ENCODE data around the gene ITIH6. TPM values are rescaled to one million over a fixed set of nuclear protein-coding genes. Genes with fewer than 3 reads are reported as not detected.

Gene ITIH6
- polyA plus RNA-seq, 1 donor: 0.04 TPM

DNA sequence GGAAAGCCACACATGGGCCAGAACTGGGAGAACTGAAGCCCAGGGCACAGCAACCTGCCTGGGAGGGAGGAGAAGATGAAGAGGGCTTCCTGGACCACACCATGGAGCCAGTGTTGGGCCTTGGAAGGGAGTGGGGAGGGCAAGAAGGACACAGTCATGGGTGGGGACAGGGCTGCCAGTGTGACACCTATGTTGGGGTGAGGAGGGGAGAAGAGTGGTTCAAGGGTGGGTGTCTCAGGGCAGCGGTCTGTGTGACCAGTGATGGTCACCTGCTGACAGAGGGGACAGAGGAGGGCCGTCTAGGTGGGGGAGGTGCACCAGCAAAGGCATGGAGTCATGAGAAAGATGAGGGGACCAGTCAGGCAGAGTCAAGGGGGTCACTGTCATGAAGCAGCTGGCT, 23.3 kb upstream of the ITIH6 start:
- Histone ChIP-seq H3K4me1 (ENCODE audit: control insufficient read depth, insufficient read depth, low read length) (no peaks in the 10 kb centered on the region), H3K27me3 (ENCODE audit: control insufficient read depth, insufficient read depth, low read length) (no peaks in the 10 kb centered on the region), H3K36me3 (ENCODE audit: control insufficient read depth, insufficient read depth, low read length) (peaks cover 3% of the 10 kb centered on the region), H3K9me3 (ENCODE audit: control insufficient read depth, low read depth, low read length) (no peaks in the 10 kb centered on the region), H3K4me3 (ENCODE audit: low read length) (no peak overlapping the region), H3K27ac (ENCODE audit: low read length) (no peak overlapping the region)
- WGBS (ENCODE audit: insufficient coverage, low lambda C conversion rate): no CpG with 5 or more reads among the region's 2 CpGs
- DNase-seq: no peak

DNA sequence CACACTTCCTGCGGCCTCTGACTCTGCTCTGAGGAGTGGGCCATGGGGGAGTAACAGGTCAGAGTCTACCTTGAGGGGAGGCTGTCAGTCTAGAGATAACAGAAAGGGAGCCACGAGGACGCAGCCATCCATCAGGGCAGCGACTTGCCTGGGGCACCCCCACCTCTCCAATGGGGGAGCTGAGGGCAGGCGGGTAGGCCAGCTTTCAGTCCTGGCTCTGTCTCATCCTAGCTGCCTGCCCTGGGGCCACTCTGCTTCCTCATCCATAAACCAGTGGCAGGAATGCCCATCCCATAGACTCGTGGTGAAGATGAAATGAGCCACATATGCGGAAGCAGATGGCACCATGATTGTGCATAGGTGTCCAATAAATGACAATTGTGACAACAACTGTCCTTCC, 22.7 kb upstream of the ITIH6 start:
- no CpG with 5 or more reads among the region's 7 CpGs for WGBS (ENCODE audit: insufficient coverage, low lambda C conversion rate)
- no peak overlapping the region for H3K4me3 ChIP-seq (ENCODE audit: low read length)
- no peak overlapping the region for H3K27ac ChIP-seq (ENCODE audit: low read length)
- H3K36me3 ChIP-seq (ENCODE audit: control insufficient read depth, insufficient read depth, low read length): peaks cover 9% of the 10 kb centered on the region
- no peaks in the 10 kb centered on the region for H3K4me1 ChIP-seq (ENCODE audit: control insufficient read depth, insufficient read depth, low read length)
- DNase-seq: no peak
- H3K9me3 ChIP-seq (ENCODE audit: control insufficient read depth, low read depth, low read length): no peaks in the 10 kb centered on the region
- H3K27me3 ChIP-seq (ENCODE audit: control insufficient read depth, insufficient read depth, low read length): no peaks in the 10 kb centered on the region

DNA sequence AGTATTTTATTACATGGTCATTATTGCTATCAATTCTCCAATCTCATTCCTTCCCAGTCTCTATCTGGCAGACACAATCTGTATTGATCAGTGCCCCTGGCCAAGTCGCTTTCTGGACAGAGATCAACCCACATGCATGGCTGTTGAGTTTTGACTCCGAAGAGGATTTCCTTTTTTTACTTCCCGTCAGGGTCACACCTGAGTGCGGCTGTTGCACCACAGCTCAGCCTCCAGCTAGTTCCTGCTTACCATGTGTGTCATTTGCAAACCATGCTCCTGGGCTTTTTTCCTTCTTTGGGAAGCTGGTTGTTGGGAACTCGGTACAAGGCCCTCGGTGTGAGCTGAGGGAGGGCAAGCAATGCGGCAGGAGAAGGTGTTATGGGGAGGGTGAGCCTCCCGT, 21.1 kb upstream of the ITIH6 start:
- Histone ChIP-seq H3K9me3 (ENCODE audit: control insufficient read depth, low read depth, low read length) (no peaks in the 10 kb centered on the region), H3K36me3 (ENCODE audit: control insufficient read depth, insufficient read depth, low read length) (peaks cover 23% of the 10 kb centered on the region), H3K4me1 (ENCODE audit: control insufficient read depth, insufficient read depth, low read length) (no peaks in the 10 kb centered on the region), H3K27me3 (ENCODE audit: control insufficient read depth, insufficient read depth, low read length) (no peaks in the 10 kb centered on the region), H3K27ac (ENCODE audit: low read length) (no peak overlapping the region), H3K4me3 (ENCODE audit: low read length) (no peak overlapping the region)
- no CpG with 5 or more reads among the region's 8 CpGs for WGBS (ENCODE audit: insufficient coverage, low lambda C conversion rate)
- no peak for DNase-seq

DNA sequence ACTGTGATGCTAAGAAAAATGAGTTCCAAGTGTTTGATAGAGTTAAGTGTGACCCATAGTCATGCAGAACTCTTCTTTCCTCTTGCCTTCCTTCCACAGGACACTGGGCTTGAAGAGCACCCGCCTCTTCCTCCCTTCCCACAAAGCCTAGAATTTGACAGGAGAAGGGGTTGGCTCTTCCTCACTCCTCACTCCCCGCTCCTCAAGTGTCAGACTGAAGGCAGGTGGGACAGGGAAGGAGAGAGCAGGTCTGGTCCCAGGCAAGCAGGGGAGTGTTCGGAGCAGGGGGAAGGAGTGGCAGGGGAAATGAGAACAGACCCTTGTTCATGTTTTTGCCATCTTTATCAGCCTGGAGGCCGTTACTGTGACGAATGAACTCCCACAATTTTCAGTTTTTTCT, 20.2 kb upstream of the ITIH6 start:
- H3K27ac ChIP-seq (ENCODE audit: low read length): no peak overlapping the region
- no peaks in the 10 kb centered on the region for H3K4me1 ChIP-seq (ENCODE audit: control insufficient read depth, insufficient read depth, low read length)
- no peaks in the 10 kb centered on the region for H3K27me3 ChIP-seq (ENCODE audit: control insufficient read depth, insufficient read depth, low read length)
- H3K9me3 ChIP-seq (ENCODE audit: control insufficient read depth, low read depth, low read length): no peaks in the 10 kb centered on the region
- no peak for DNase-seq
- WGBS (ENCODE audit: insufficient coverage, low lambda C conversion rate): no CpG with 5 or more reads among the region's 5 CpGs
- peaks cover 32% of the 10 kb centered on the region for H3K36me3 ChIP-seq (ENCODE audit: control insufficient read depth, insufficient read depth, low read length)
- no peak overlapping the region for H3K4me3 ChIP-seq (ENCODE audit: low read length)

DNA sequence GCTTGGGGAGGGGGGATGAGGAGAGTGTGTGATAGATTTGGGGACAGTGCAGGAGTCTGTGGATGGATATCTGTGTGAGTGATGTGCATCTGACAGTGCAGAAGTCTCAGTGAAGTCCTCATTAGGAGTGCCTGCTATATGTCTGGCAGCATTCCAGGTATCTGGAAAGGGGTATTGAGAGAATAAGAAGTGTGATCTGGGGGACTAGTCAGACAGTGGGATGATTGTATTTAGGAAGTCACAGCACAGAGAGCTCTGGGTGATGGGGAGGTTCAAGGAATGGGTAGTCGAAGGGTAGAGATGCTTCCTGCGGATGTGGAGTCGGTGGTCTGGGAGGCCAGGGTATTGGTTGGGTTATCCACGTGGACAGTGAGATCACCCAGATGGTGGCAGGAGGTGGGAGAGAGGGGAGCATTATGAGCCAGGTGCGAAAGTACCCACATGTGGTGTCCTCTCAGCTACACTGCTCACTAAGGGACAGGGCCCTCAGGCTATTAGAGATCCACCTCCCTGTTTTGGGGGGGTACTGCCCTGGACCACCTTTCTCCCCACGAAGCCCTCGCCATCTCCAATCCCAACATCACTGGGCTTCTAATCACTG, 19.3 kb upstream of the ITIH6 start:
- WGBS (ENCODE audit: insufficient coverage, low lambda C conversion rate): no CpG with 5 or more reads among the region's 7 CpGs
- Histone ChIP-seq H3K4me3 (ENCODE audit: low read length) (no peak overlapping the region), H3K27me3 (ENCODE audit: control insufficient read depth, insufficient read depth, low read length) (no peaks in the 10 kb centered on the region), H3K27ac (ENCODE audit: low read length) (no peak overlapping the region), H3K36me3 (ENCODE audit: control insufficient read depth, insufficient read depth, low read length) (peaks cover 40% of the 10 kb centered on the region), H3K9me3 (ENCODE audit: control insufficient read depth, low read depth, low read length) (no peaks in the 10 kb centered on the region), H3K4me1 (ENCODE audit: control insufficient read depth, insufficient read depth, low read length) (no peaks in the 10 kb centered on the region)
- no peak for DNase-seq

DNA sequence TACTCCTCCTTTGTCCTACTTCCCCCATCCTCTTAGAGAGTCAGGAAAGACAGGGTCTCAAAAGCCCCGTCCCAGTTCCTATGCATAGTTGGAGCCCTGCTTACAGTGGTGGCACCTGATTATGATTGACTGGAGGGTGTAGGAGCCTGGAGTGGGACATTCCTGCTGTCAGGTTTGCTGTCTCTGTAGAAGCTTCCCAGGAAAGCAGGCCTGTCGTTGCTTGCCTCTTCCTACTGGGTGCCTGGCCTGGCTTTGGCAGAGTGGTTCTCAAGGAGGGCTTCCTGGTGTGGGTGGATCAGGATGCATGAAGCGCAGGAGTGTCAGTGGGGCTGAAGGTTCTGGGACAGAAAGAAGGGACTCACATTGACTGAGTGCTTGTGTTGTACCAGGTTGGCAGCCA, 14.3 kb upstream of the ITIH6 start:
- WGBS (ENCODE audit: insufficient coverage, low lambda C conversion rate): no CpG with 5 or more reads among the region's 3 CpGs
- Histone ChIP-seq H3K36me3 (ENCODE audit: control insufficient read depth, insufficient read depth, low read length) (peaks cover 70% of the 10 kb centered on the region), H3K4me3 (ENCODE audit: low read length) (no peak overlapping the region), H3K27me3 (ENCODE audit: control insufficient read depth, insufficient read depth, low read length) (no peaks in the 10 kb centered on the region), H3K4me1 (ENCODE audit: control insufficient read depth, insufficient read depth, low read length) (no peaks in the 10 kb centered on the region), H3K9me3 (ENCODE audit: control insufficient read depth, low read depth, low read length) (no peaks in the 10 kb centered on the region), H3K27ac (ENCODE audit: low read length) (no peak overlapping the region)
- no peak for DNase-seq

DNA sequence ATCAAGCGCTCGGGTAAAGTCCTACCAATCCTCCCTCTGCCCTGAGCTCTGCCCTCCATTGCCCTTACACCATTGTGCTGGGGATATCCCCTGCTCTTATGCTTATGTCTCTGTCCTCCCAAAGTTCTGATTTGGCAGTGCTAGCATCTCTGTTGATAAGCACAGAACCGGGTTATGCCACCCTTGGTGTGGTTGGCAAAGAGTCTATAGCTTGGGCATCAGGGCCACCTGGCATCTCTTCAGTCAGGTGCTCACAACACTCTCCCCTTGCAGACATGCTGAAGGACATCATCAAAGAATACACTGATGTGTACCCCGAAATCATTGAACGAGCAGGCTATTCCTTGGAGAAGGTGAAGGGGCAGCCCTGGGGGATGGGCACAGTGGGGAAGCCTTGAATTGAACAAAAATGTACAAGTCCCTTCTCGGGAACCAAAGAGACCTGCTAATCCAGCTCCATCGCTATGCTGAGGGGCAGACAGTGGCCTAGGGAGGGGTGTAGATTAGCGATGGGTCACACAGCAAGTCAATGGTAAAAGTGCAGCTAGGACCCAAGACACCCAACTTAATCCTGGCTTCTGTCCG, 13.3 kb upstream of the ITIH6 start:
- no peaks in the 10 kb centered on the region for H3K9me3 ChIP-seq (ENCODE audit: control insufficient read depth, low read depth, low read length)
- H3K36me3 ChIP-seq (ENCODE audit: control insufficient read depth, insufficient read depth, low read length): peaks cover 68% of the 10 kb centered on the region
- no peak overlapping the region for H3K27ac ChIP-seq (ENCODE audit: low read length)
- no peaks in the 10 kb centered on the region for H3K4me1 ChIP-seq (ENCODE audit: control insufficient read depth, insufficient read depth, low read length)
- WGBS (ENCODE audit: insufficient coverage, low lambda C conversion rate): no CpG with 5 or more reads among the region's 9 CpGs
- DNase-seq: no peak
- H3K4me3 ChIP-seq (ENCODE audit: low read length): no peak overlapping the region
- no peaks in the 10 kb centered on the region for H3K27me3 ChIP-seq (ENCODE audit: control insufficient read depth, insufficient read depth, low read length)

DNA sequence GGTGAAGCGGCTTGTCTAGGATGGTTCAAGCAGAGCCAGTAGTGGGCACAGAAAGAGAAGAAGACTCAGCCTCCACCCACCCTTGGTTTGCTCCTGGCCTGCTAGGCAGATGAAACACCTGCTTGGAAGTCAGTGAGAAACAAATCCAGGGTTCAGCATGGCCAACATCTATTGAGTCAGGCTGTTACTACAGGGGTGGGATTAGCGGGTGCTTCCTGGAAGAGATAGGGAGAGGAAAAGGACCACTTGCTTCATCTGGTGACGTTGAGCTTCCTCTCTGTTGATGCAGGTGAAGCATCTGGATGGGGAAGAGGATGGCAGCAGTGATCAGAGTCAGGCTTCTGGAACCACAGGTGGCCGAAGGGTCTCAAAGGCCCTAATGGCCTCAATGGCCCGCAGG, 12.5 kb upstream of the ITIH6 start:
- Histone ChIP-seq H3K36me3 (ENCODE audit: control insufficient read depth, insufficient read depth, low read length) (peaks cover 60% of the 10 kb centered on the region), H3K27me3 (ENCODE audit: control insufficient read depth, insufficient read depth, low read length) (no peaks in the 10 kb centered on the region), H3K4me1 (ENCODE audit: control insufficient read depth, insufficient read depth, low read length) (no peaks in the 10 kb centered on the region), H3K9me3 (ENCODE audit: control insufficient read depth, low read depth, low read length) (no peaks in the 10 kb centered on the region), H3K27ac (ENCODE audit: low read length) (no peak overlapping the region), H3K4me3 (ENCODE audit: low read length) (no peak overlapping the region)
- no peak for DNase-seq
- WGBS (ENCODE audit: insufficient coverage, low lambda C conversion rate): no CpG with 5 or more reads among the region's 5 CpGs

DNA sequence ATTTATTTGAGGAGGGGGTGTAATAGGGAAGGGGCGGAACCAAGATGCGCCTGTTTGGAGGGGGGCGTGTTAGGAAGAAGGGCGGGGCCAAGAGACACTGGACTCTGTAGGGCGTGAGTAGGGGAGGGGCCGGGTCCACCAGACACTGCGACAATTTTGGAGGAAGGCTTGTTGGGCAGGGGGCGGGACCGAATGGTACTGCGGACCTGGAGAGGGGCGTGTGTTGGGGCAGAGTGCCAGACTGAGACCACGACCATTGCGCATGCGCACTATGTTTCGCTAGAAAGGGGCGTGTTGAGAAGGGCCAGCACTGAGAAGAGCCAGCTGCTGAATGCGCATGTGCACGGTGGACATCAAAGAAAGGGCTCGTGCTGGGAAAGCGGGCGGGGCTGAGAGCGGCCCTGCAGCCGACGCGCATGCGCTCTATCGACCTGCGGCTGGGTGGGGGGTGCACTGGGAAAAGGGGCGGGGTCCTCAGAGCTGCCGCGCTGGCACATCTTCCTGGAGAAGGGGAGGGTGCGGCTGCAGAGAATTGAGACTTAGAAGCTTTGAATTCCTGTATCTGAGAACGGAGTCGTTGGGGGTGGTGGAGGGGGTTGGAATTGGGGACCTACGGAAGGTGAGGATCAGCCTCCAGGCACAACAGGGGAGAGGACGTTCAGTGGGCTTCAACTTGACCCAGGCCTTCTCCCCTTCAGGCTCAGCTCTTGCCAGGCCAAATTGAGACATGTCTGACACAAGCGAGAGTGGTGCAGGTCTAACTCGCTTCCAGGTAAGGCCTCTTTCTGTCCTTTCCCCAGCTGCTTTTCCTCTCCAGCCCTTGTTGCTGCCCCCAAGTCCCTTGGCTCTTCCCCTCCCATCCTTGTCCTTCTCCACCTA, 10.8 kb upstream of the ITIH6 start:
- no peaks in the 10 kb centered on the region for H3K27me3 ChIP-seq (ENCODE audit: control insufficient read depth, insufficient read depth, low read length)
- H3K9me3 ChIP-seq (ENCODE audit: control insufficient read depth, low read depth, low read length): no peaks in the 10 kb centered on the region
- peak; percentile 92 to 95 for DNase-seq
- peaks cover 5% of the 10 kb centered on the region for H3K4me1 ChIP-seq (ENCODE audit: control insufficient read depth, insufficient read depth, low read length)
- peak overlapping the region; percentile 90 for H3K4me3 ChIP-seq (ENCODE audit: low read length)
- H3K27ac ChIP-seq (ENCODE audit: low read length): peak overlapping the region; percentile 98
- peaks cover 44% of the 10 kb centered on the region for H3K36me3 ChIP-seq (ENCODE audit: control insufficient read depth, insufficient read depth, low read length)
- no CpG with 5 or more reads among the region's 38 CpGs for WGBS (ENCODE audit: insufficient coverage, low lambda C conversion rate)

DNA sequence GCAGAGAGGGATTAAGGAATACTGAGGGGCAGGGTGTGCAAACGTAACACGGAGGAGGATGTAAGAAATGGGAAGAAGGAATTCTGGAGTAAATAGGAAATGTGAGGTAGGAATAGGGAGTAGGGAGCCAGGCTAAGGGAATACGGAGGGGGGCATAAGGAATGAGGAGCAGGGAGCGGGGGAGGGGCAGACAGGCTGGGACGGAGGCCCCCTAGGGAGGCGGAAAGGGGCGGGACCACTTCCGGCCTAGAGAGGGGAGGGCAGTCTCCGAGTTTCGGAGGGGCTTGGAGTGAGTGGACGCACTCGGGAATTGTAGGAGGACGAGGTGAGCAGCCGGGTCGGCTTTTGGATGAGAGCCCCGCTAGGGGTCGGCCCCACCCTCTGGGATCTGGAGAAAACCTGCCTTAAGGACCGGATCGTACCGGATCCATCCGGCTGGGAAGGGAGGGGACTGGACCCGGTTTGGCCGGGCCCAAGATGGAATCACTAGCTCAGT, 10.1 kb upstream of the ITIH6 start:
- peaks cover 5% of the 10 kb centered on the region for H3K4me1 ChIP-seq (ENCODE audit: control insufficient read depth, insufficient read depth, low read length)
- WGBS (ENCODE audit: insufficient coverage, low lambda C conversion rate): no CpG with 5 or more reads among the region's 23 CpGs
- peak overlapping the region; percentile 90 for H3K4me3 ChIP-seq (ENCODE audit: low read length)
- DNase-seq: peak; percentile 63 to 73
- peaks cover 38% of the 10 kb centered on the region for H3K36me3 ChIP-seq (ENCODE audit: control insufficient read depth, insufficient read depth, low read length)
- H3K27me3 ChIP-seq (ENCODE audit: control insufficient read depth, insufficient read depth, low read length): no peaks in the 10 kb centered on the region
- H3K27ac ChIP-seq (ENCODE audit: low read length): peak overlapping the region; percentile 98
- H3K9me3 ChIP-seq (ENCODE audit: control insufficient read depth, low read depth, low read length): no peaks in the 10 kb centered on the region
